IPS-15b (cell line): ENCODE results near the gene LTB.
"Not testable (repeated sequence)": the region's sequence is repeated elsewhere in the genome, so short reads cannot be mapped to it uniquely, and the experiment has no call there.

ENCODE experiments used
- H3K27me3 ChIP-seq: one replicate; pipeline ENCODE4 v1.6.1; 2013; ENCODE audit warnings: low read length; ENCODE audit not compliant: control insufficient read depth, insufficient read depth
- H3K36me3 ChIP-seq: one replicate; pipeline ENCODE4 v1.6.1; 2013; ENCODE audit warnings: low read length; ENCODE audit not compliant: control insufficient read depth, insufficient read depth
- H3K4me1 ChIP-seq: one replicate; pipeline ENCODE4 v1.6.1; 2013; ENCODE audit warnings: mild to moderate bottlenecking, low read length; ENCODE audit not compliant: control insufficient read depth, insufficient read depth
- H3K4me3 ChIP-seq: one replicate; pipeline ENCODE4 v1.5.1; 2013; ENCODE audit warnings: low read depth, low read length
- H3K9ac ChIP-seq: one replicate; pipeline ENCODE4 v1.6.1; 2013; ENCODE audit warnings: low read depth, mild to moderate bottlenecking, low read length
- H3K9me3 ChIP-seq: one replicate; pipeline ENCODE4 v1.6.1; 2013; ENCODE audit warnings: mild to moderate bottlenecking, low read length; ENCODE audit not compliant: control insufficient read depth, insufficient read depth

Gene LTB

DNA sequence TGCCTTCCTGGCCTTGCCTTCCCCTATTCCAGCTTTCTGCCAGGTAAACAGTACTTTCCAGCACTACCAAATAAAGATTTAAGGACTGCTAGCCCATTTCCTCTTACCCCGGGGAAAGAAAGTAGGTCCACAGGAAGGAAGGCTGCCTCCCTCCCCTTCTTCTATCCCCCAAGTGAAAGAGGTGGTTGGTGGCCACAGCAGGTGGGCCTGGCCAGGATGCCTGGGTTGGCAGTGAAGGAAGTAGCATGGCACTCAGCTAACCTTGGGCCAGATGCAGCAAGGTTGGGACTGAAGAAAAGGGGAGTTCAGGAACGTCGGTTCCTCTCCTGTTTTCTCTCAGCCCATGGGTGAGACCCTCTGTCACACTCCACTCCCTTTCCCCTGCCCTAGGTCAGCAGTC, 25.9 kb downstream of the LTB start:
- no peaks in the 10 kb centered on the region for H3K9me3 ChIP-seq
- no peaks in the 10 kb centered on the region for H3K4me1 ChIP-seq
- peaks cover 16% of the 10 kb centered on the region for H3K36me3 ChIP-seq
- H3K27me3 ChIP-seq: no peaks in the 10 kb centered on the region
- no peak overlapping the region for H3K4me3 ChIP-seq
- H3K9ac ChIP-seq: no peak overlapping the region

DNA sequence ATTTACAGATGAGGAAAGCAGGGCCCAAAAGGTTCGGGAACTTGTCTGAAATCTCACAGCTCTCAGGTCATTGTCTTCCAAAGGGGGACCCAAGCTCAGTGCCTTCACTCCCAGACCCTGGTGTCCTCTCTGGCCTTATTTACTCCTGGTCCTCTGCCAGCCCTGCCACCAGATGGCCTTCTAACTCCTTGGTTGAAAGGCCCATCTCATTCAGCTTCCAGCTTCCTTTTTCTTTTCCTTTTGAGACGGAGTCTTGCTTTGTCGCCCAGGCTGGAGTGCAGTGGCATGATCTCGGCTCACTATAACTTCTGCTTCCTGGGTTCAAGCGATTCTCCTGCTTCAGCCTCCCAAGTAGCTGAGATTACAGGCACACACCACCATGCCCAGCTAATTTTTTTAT, 30.9 kb downstream of the LTB start:
- not testable (repeated sequence) for H3K36me3 ChIP-seq, H3K4me1 ChIP-seq, H3K4me3 ChIP-seq, H3K9me3 ChIP-seq, H3K27me3 ChIP-seq, H3K9ac ChIP-seq

DNA sequence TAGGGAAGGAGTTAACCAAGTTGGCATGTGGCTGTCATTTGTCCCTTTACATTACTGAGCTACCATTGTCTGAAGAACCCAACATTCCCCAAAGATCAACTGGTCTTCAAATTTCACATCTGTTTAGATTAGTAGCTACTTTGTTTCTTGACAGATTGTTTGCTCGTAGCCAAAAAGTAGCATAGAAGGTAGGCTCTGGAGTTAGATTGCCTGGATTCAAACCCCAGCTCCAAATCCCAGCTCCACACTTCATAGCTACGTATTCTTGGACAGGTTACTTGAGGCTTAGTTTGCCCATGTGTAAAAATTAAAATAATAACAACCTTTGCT, 33.7 kb downstream of the LTB start:
- no peaks in the 10 kb centered on the region for H3K9me3 ChIP-seq
- H3K9ac ChIP-seq: peak overlapping the region; percentile 12
- H3K4me1 ChIP-seq: no peaks in the 10 kb centered on the region
- no peak overlapping the region for H3K4me3 ChIP-seq
- H3K36me3 ChIP-seq: peaks cover 7% of the 10 kb centered on the region
- H3K27me3 ChIP-seq: no peaks in the 10 kb centered on the region

DNA sequence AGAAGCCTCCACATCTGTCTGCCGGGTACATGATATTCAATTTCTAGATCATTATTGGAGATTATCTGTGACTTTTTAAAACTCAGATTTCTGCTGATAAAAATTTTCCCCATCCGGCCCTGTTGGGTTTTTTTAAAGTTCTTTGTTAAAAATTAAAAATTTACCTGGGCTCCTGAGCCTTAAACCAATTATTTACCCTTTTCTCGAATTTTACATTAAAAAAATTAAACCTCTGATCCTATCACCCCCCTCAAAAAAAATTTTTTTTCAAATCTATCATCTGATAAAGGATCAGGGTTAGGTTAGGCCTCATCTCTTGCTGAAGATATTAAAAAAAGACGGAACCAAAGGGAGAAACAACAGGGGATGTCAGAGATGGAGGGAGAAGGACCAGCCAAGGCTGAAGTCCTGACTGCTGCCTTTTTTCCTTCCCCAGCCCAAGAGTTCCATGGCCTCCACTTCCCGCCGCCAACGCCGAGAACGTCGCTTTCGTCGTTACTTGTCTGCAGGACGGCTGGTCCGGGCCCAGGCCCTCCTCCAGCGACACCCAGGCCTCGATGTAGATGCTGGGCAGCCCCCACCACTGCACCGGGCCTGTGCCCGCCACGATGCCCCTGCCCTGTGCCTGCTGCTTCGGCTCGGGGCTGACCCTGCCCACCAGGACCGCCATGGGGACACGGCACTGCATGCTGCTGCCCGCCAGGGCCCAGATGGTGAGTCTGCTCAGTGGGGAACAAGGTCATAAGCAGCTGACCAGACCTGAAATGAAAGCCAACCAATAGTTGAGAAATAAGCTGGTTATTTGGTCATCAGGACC, 34.3 kb downstream of the LTB start:
- Histone ChIP-seq H3K27me3 (no peaks in the 10 kb centered on the region), H3K36me3 (peaks cover 7% of the 10 kb centered on the region), H3K9me3 (no peaks in the 10 kb centered on the region), H3K9ac (peak overlapping the region; percentile 12), H3K4me1 (no peaks in the 10 kb centered on the region), H3K4me3 (peak overlapping the region; percentile 40)

DNA sequence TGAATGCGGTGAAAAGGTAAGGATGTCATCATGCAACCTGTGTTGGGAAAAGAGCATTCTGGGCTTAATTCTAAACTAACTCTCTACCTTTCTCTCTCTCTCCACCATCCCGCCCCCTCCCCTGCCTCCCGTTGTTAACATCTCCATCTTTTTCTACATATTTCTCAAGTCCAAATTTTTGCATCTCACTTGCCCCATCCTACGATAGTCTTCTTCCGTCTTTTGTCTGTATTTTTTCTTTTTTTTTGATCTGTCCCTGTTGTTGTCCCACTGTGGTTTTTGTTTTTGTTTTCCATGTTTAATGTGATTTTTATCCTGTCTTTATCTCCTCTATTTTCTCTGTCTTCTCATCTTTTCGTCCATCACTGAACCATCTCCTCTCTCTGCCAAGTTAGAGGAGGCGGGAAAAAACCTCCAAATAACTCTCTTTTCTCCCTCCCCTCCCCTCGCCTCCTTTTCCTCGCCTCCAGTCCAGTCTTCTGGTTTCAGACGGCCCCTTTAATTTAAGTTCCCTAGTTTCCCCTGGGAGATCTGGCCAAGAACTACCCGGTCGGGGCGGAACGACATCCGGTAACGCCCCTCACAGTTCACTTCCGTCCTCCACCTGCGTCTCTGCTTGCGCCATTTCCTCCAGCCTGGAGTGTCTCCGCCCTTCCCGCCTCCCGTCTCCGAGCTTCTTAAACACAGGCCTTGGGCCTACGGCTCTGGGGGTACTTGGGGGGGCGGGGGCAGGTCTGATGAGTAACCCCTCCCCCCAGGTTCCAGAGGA, 35.1 kb downstream of the LTB start, which contains the start of gene NFKBIL1:
Gene NFKBIL1, plus strand, starts transcription at position 651 of the 769 bp plus-strand sequence. Its CDS starts 87 bp downstream, at position 738.
- Histone ChIP-seq H3K4me1 (no peaks in the 10 kb centered on the region), H3K27me3 (no peaks in the 10 kb centered on the region), H3K9ac (peak within 1 kb of the TSS; percentile 12), H3K9me3 (no peaks in the 10 kb centered on the region), H3K36me3 (peaks cover 7% of the 10 kb centered on the region), H3K4me3 (peak within 1 kb of the TSS; percentile 76)

DNA sequence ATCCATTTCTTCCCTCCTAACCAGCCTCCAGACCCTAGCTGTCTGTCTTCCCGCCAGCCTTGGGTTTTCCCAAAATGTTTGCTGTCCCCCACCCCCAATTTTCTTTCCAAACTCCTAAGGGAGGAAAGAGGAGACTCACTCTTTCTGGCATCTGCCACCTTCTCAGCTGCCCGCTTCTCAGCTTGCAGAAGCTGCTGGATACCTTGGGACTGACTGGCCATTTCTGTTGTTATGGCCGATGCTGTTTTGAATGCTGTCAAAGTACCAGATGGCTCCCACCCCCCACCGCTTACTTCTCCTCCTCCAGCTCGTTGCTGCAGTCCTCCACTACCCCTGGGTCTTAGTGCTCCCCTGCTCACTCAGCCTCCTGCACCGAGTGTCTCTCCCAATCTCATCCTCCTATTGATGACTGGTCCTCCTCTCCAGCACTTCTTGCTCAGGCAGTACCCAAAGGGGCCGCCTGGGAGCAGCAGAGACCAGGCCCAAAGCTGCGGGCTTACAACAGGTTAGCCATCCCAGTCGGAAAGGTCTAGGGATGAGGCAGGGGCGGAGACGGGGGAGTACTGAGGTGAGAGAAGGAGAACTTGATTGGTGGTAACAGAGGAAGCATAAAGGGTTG, 35.8 kb downstream of the LTB start, which contains the start of gene ATP6V1G2:
Gene ATP6V1G2, minus strand, starts transcription at position 270 of the 619 bp plus-strand sequence. Its CDS starts 49 bp downstream, at position 221.
- Histone ChIP-seq H3K9ac (no peak within 1 kb of the TSS), H3K27me3 (no peaks in the 10 kb centered on the region), H3K4me3 (peak within 1 kb of the TSS; percentile 76), H3K9me3 (no peaks in the 10 kb centered on the region), H3K36me3 (peaks cover 7% of the 10 kb centered on the region), H3K4me1 (no peaks in the 10 kb centered on the region)

DNA sequence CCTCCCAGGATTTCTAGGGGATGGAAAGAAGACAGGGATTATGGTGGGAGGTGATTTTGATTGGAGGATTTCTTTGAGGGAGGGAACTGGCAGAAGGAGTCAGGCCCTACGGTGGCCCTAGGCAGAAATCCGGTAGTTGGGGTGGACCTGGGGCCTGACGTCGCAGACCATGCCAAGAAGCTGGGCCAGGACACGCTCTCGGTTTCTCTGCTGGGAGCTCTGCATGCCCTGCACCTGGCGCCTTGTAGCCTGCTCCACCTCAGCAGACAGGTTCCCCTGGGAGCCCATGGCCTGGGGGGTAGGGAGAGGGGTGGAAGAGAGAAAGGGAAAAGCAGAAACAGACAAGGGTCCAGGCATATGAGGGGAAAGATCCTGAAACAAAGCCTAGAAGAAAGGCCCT, 36.9 kb downstream of the LTB start:
- Histone ChIP-seq H3K27me3 (no peaks in the 10 kb centered on the region), H3K9ac (no peak overlapping the region), H3K4me1 (peaks cover under 1% of the 10 kb centered on the region), H3K9me3 (no peaks in the 10 kb centered on the region), H3K36me3 (peaks cover 4% of the 10 kb centered on the region), H3K4me3 (no peak overlapping the region)

DNA sequence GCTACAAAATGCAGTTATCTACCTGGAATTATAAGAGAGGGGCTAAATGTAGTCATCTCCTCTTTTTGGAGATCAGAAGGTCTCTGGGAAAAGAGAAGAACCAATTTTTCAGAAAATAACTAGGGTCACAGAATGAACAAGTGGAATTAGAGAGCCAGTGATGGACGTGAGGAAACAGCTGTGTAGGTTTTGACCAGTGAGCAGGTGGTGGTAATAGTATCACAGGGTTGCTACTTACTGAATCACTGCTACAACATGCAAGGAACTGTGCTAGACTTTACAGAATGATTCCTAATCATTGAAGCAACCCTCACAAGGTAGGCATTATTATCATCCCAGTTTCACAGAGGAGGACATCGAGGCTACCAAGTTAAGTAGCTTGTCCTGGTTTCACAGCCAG, 37.5 kb downstream of the LTB start:
- Histone ChIP-seq H3K4me3 (no peak overlapping the region), H3K9me3 (no peaks in the 10 kb centered on the region), H3K27me3 (no peaks in the 10 kb centered on the region), H3K36me3 (peaks cover 10% of the 10 kb centered on the region), H3K9ac (no peak overlapping the region), H3K4me1 (peaks cover 5% of the 10 kb centered on the region)

DNA sequence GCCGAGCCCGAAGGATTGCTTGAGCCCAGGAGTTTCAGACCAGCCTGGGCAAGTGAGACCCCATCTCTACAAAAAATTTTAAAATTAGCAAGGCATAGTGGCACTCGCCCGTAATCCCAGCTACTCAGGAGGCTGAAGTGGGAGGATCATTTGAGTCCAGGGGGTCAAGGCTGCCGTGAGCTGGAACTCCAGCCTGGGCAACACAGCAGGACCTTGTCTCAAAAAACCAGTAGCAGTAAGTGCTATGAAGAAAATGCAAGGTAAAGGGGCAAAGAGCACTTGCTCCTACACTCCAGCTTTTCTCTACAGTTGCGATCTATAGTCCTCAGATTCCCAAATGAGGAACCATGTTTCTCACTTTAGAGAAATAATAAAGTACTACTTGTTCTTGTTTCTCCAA, 38.6 kb downstream of the LTB start:
- Histone ChIP-seq H3K4me1 (peaks cover 10% of the 10 kb centered on the region), H3K9me3 (no peaks in the 10 kb centered on the region), H3K4me3 (no peak overlapping the region), H3K9ac (no peak overlapping the region), H3K36me3 (peaks cover 17% of the 10 kb centered on the region), H3K27me3 (no peaks in the 10 kb centered on the region)

DNA sequence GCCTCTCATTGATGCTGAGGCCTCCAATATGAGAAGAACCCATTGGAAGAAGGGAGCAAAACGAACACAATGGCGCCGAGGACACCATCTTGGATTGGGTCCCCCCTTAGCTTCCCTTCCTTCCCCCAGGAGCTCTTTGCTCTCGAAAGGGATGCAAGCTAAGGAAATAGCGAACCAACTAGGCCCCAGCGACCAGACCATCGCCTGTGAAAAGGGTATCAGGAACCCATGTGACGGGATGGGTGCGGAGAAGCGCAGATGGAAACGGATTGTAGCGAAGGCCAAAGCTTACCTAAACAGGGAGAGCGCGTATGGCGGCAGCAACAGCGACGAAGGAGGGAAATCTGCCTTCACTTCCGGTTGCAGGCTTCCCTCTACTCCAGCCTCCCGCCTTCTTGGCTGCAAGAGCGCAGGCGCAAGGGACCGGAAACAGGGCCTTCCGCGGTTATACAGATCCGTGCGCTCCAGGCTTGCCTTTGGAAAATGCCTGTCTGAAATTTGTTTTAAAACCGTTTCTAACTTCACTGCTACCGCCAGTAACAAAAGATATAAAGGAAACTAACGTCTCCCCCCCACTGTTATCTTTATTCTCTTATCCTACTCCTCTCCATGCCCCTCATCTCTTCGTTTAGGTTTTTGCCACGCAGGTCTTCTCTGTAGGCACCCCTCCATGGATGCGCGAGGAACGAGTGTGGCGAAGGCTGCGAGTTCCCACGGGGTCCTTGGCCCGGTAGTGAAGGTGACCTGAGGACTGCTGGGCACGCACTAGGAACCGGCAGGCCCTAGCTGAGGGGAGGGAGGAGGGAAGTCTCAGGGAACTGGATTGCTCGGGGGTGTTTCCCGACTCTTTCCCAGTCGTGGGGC, 40.3 kb downstream of the LTB start, which contains the start of gene DDX39B:
Gene DDX39B, minus strand, starts transcription at position 346 of the 864 bp plus-strand sequence. CDS start 1,471 bp downstream, outside the sequence.
- Histone ChIP-seq H3K36me3 (peaks cover 30% of the 10 kb centered on the region), H3K9ac (peak within 1 kb of the TSS; percentile 100), H3K4me3 (peak within 1 kb of the TSS; percentile 93), H3K27me3 (no peaks in the 10 kb centered on the region), H3K4me1 (peaks cover 10% of the 10 kb centered on the region), H3K9me3 (no peaks in the 10 kb centered on the region)
